C4-2B (cell line): ENCODE results near the gene ANKZF1.

ENCODE experiments used
- ZFX ChIP-seq: fragments of 450-650 bp; IDR thresholded peaks from 2 replicates; pipeline ENCODE4 v1.6.1; 2017
- TF ChIP-seq, protein P1 (sequence below): fragments of 450-650 bp; conservative IDR thresholded peaks from 2 replicates; pipeline ENCODE4 v1.5.1; 2017; ENCODE audit warnings: mild to moderate bottlenecking

DNA sequence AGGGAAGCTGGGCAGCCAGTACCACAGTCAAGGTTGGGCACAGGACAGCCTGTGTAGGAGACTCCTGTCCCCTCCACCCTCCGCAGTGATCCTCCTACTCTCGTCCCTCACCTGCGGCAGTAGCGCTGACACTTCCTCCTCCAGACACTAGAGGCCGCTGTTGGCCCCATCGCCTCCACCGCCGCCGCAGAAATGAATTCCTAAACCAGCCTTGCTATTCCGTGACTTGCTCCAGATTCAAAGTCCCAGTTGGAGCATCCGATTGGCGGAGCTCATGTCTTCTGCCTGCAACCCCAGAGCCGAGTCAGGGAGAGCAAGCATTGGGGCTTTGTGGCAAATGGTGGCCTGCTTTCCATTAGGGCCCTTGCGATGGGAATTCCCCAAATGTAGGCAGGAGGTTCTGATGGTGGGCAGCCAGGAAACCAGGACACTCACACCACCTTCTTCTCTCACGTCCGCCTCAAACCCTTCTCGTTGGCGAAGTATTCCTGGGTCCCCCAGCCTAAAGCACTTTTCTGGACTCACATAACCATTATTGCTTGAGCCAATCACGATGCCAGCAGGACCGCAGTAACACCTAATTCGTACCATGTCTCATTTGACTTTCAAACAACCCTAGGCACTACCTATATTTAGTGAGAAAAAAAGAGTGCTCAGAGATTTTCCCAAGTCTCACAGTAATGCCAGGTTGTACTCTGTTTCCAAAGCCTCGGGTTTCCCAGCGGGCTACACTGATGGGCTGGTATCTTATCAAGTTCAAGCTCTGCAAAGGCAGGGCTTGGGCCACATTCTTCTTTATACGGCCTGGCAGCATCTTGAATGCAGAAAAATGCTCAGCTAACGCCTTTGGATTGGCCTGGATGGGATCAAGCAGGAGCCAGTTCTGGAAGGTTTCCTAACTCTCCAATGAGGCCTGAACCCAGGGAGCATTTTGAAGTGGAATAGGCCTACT, 48.4 kb downstream of the ANKZF1 start:
- TF ChIP-seq, protein P1, sequence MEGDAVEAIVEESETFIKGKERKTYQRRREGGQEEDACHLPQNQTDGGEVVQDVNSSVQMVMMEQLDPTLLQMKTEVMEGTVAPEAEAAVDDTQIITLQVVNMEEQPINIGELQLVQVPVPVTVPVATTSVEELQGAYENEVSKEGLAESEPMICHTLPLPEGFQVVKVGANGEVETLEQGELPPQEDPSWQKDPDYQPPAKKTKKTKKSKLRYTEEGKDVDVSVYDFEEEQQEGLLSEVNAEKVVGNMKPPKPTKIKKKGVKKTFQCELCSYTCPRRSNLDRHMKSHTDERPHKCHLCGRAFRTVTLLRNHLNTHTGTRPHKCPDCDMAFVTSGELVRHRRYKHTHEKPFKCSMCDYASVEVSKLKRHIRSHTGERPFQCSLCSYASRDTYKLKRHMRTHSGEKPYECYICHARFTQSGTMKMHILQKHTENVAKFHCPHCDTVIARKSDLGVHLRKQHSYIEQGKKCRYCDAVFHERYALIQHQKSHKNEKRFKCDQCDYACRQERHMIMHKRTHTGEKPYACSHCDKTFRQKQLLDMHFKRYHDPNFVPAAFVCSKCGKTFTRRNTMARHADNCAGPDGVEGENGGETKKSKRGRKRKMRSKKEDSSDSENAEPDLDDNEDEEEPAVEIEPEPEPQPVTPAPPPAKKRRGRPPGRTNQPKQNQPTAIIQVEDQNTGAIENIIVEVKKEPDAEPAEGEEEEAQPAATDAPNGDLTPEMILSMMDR = peak; percentile 97
- TF ChIP-seq ZFX = no peak
